ENCODE results near the gene RBM12.
A peak's percentile ranks its signal among the peaks of the same experiment; 100 is the strongest.

Gene RBM12

GRCh38 chr20:35615667-35616464, 48.8 kb downstream of the RBM12 start, which contains the start of gene SPAG4 (continued):
- TF ChIP-seq ZBTB26 (tag by site-specific recombination; optimal IDR thresholded peaks at IDR 0.05) (peak; percentile 90), ZNF146 (tag by site-specific recombination; IDR thresholded peaks at IDR 0.05) (0 out of 2 replicates have a peak, but pooled peaks have one; percentile 46), ZNF26 (tag by site-specific recombination; IDR thresholded peaks at IDR 0.05) (no peak), SCRT2 (tag by site-specific recombination; IDR thresholded peaks at IDR 0.05) (peak; percentile 68), YY1 (tag by site-specific recombination; IDR thresholded peaks at IDR 0.05) (peak; percentile 51; the same call in 1 of the 2 replicates), INSM2 (tag by site-specific recombination; IDR thresholded peaks at IDR 0.05) (peak; percentile 76), ZNF132 (tag by site-specific recombination; IDR thresholded peaks at IDR 0.05; ENCODE audit: borderline replicate concordance) (no peak), ZNF292 (tag by site-specific recombination; IDR thresholded peaks at IDR 0.05; ENCODE audit: borderline replicate concordance, low read depth) (no peak), ZNF529 (tag by site-specific recombination; IDR thresholded peaks at IDR 0.05; ENCODE audit: insufficient replicate concordance) (no peak), ZNF391 (tag by site-specific recombination; IDR thresholded peaks at IDR 0.05; ENCODE audit: borderline replicate concordance, low read depth) (peak; percentile 62; the same call in 1 of the 2 replicates), ZNF366 (tag by site-specific recombination; conservative IDR thresholded peaks at IDR 0.05) (no peak), ZNF555 (tag by site-specific recombination; conservative IDR thresholded peaks at IDR 0.05) (no peak), KLF16 (tag by site-specific recombination; IDR thresholded peaks at IDR 0.05) (no peak; the same call in 1 of the 2 replicates), ZNF561 (tag by site-specific recombination; IDR thresholded peaks at IDR 0.05; ENCODE audit: borderline replicate concordance) (peak; percentile 96), ZNF266 (tag by site-specific recombination; IDR thresholded peaks at IDR 0.05; ENCODE audit: low read depth) (no peak), GLIS2 (tag by site-specific recombination; IDR thresholded peaks at IDR 0.05) (peak; percentile 93), KLF7 (tag by site-specific recombination; IDR thresholded peaks at IDR 0.05; ENCODE audit: borderline replicate concordance) (peak; percentile 74), ZNF645 (tag by site-specific recombination; IDR thresholded peaks at IDR 0.05) (no peak), AEBP2 (tag by site-specific recombination; IDR thresholded peaks at IDR 0.05; ENCODE audit: borderline replicate concordance) (no peak), ZNF843 (tag by site-specific recombination; IDR thresholded peaks at IDR 0.05) (peak; percentile 41; the same call in 1 of the 2 replicates), ZBTB8A (tag by site-specific recombination; IDR thresholded peaks at IDR 0.05) (peak; percentile 96), ZNF660 (tag by site-specific recombination; IDR thresholded peaks at IDR 0.05) (no peak), ZNF211 (tag by site-specific recombination; IDR thresholded peaks at IDR 0.05; ENCODE audit: low read depth) (no peak), ZSCAN16 (tag by site-specific recombination; IDR thresholded peaks at IDR 0.05) (no peak; the same call in 1 of the 2 replicates), ZNF133 (tag by site-specific recombination; IDR thresholded peaks at IDR 0.05) (0 out of 2 replicates have a peak, but pooled peaks have one; percentile 32), MYNN (tag by site-specific recombination; IDR thresholded peaks at IDR 0.05; ENCODE audit: borderline replicate concordance) (no peak), ZNF621 (tag by site-specific recombination; IDR thresholded peaks at IDR 0.05) (no peak), ZNF777 (tag by site-specific recombination; IDR thresholded peaks at IDR 0.05; ENCODE audit: borderline replicate concordance) (no peak), ZNF585B (tag by site-specific recombination; IDR thresholded peaks at IDR 0.05) (no peak), ZNF449 (tag by site-specific recombination; IDR thresholded peaks at IDR 0.05) (peak; percentile 80), ZNF610 (tag by site-specific recombination; IDR thresholded peaks at IDR 0.05; ENCODE audit: borderline replicate concordance) (peak; percentile 83)

Measured in HEK293 (cell line).